Effector CD4-positive, alpha-beta T cell (primary cell): ENCODE results near the gene ATP6V1C2.
"Not testable (repeated sequence)": the region's sequence is repeated elsewhere in the genome, so short reads cannot be mapped to it uniquely, and the experiment has no call there.

Experiments used
- DNase-seq: peaks from one replicate; pipeline ENCODE4 v3.0.0-alpha.2; 2020

ATP6V1C2 gene

GRCh38 chr2:10787176-10787968 lies 65.9 kb downstream of the ATP6V1C2 start:
- DNase-seq, result no peak

GRCh38 chr2:10788855-10789254 lies 67.4 kb downstream of the ATP6V1C2 start:
- no peak for DNase-seq

GRCh38 chr2:10790228-10790973 lies 69.0 kb downstream of the ATP6V1C2 start:
- no peak for DNase-seq

GRCh38 chr2:10792001-10792634 lies 70.7 kb downstream of the ATP6V1C2 start:
- no peak for DNase-seq

GRCh38 chr2:10792660-10793400 lies 71.4 kb downstream of the ATP6V1C2 start:
- no peak for DNase-seq

GRCh38 chr2:10793816-10794215 lies 72.4 kb downstream of the ATP6V1C2 start:
- no peak for DNase-seq

GRCh38 chr2:10794876-10795275 lies 73.4 kb downstream of the ATP6V1C2 start:
- DNase-seq, result no peak

GRCh38 chr2:10795508-10796046 lies 74.1 kb downstream of the ATP6V1C2 start:
- DNase-seq, result no peak

- no peak for DNase-seq
Measured at GRCh38 chr2:10796703-10797102, 75.3 kb downstream of the ATP6V1C2 start.

GRCh38 chr2:10798783-10799182 lies 77.4 kb downstream of the ATP6V1C2 start:
- no peak for DNase-seq

GRCh38 chr2:10800163-10800562 lies 78.7 kb downstream of the ATP6V1C2 start:
- no peak for DNase-seq

GRCh38 chr2:10802657-10803056 lies 81.2 kb downstream of the ATP6V1C2 start:
- DNase-seq, result no peak

GRCh38 chr2:10805990-10806389 lies 84.6 kb downstream of the ATP6V1C2 start:
- DNase-seq, result not testable (repeated sequence)

GRCh38 chr2:10806543-10806942 lies 85.1 kb downstream of the ATP6V1C2 start:
- DNase-seq, result no peak

GRCh38 chr2:10810202-10811161 lies 89.1 kb downstream of the ATP6V1C2 start:
- no peak for DNase-seq

- no peak for DNase-seq
Measured at GRCh38 chr2:10811517-10811916, 90.1 kb downstream of the ATP6V1C2 start.

GRCh38 chr2:10812362-10813162 lies 91.1 kb downstream of the ATP6V1C2 start, which contains the start of gene PDIA6:
Gene PDIA6 (minus strand): TSS chr2:10812785. CDS start chr2:10812696, 89 bp downstream.
- DNase-seq, result peak; percentile 92

- not testable (repeated sequence) for DNase-seq
Measured at GRCh38 chr2:10813163-10814138, 92.0 kb downstream of the ATP6V1C2 start.

- no peak for DNase-seq
Measured at GRCh38 chr2:10814142-10814541, 92.7 kb downstream of the ATP6V1C2 start.
